NT2/D1 (cell line): ENCODE results near the gene CCDC160.
"Not testable (repeated sequence)": the region's sequence is repeated elsewhere in the genome, so short reads cannot be mapped to it uniquely, and the experiment has no call there.

Experiments
- DNase-seq: peaks from one replicate; pipeline ENCODE4 v3.0.0-alpha.2; 2011; ENCODE audit warnings: low read depth, low spot score
- H3K27me3 ChIP-seq: 2 replicates; pipeline ENCODE4 v1.6.0; 2011; ENCODE audit warnings: mild to moderate bottlenecking; ENCODE audit not compliant: insufficient read length, insufficient read depth
- H3K36me3 ChIP-seq: 2 replicates; pipeline ENCODE4 v1.6.1; 2011; ENCODE audit warnings: mild to moderate bottlenecking, low read length, mixed read lengths; ENCODE audit not compliant: insufficient read depth, insufficient read length
- H3K4me1 ChIP-seq: 2 replicates; pipeline ENCODE4 v1.5.1; 2011; ENCODE audit not compliant: insufficient read depth, insufficient read length
- H3K4me3 ChIP-seq: 2 replicates; pipeline ENCODE4 v1.5.1; 2011; ENCODE audit warnings: low read depth; ENCODE audit not compliant: insufficient read length
- H3K9ac ChIP-seq: 2 replicates; pipeline ENCODE4 v1.6.0; 2011; ENCODE audit warnings: low read depth; ENCODE audit not compliant: insufficient read length
- H3K9me3 ChIP-seq: 2 replicates; pipeline ENCODE4 v1.5.1; 2011; ENCODE audit warnings: mild to moderate bottlenecking, low read length; ENCODE audit not compliant: insufficient read depth
- SUZ12 ChIP-seq: IDR thresholded peaks from 2 replicates; pipeline ENCODE4 v1.6.1; 2011; ENCODE audit not compliant: insufficient read length, insufficient read depth; ENCODE audit errors: extremely low read depth
- YY1 ChIP-seq: IDR thresholded peaks from 2 replicates; pipeline ENCODE4 v1.6.1; 2011; ENCODE audit not compliant: insufficient read length, insufficient read depth
- ZNF274 ChIP-seq: IDR thresholded peaks from 2 replicates; pipeline ENCODE4 v1.6.1; 2011; ENCODE audit warnings: mild to moderate bottlenecking, low read depth, low read length

Gene CCDC160

GRCh38 chrX:134236626-134237614, at the start of gene CCDC160:
Gene CCDC160 (plus strand): TSS chrX:134237182. CDS start chrX:134244801, 7,619 bp downstream.
- Histone ChIP-seq H3K9ac (peak within 1 kb of the TSS; percentile 56), H3K4me1 (no peaks in the 10 kb centered on the region), H3K27me3 (no peaks in the 10 kb centered on the region), H3K36me3 (no peaks in the 10 kb centered on the region), H3K9me3 (no peaks in the 10 kb centered on the region), H3K4me3 (peak within 1 kb of the TSS; percentile 42)
- TF ChIP-seq ZNF274 (no peak), YY1 (no peak), SUZ12 (no peak)
- no peak for DNase-seq

GRCh38 chrX:134191281-134191680, 45.7 kb upstream of the CCDC160 start:
- Histone ChIP-seq H3K4me1 (no peaks in the 10 kb centered on the region), H3K4me3 (no peak overlapping the region), H3K27me3 (no peaks in the 10 kb centered on the region), H3K9me3 (no peaks in the 10 kb centered on the region), H3K9ac (no peak overlapping the region), H3K36me3 (no peaks in the 10 kb centered on the region)
- TF ChIP-seq SUZ12: no peak
- TF ChIP-seq ZNF274: no peak
- no peak for TF ChIP-seq YY1
- DNase-seq: no peak

- Histone ChIP-seq H3K9me3 (no peaks in the 10 kb centered on the region), H3K9ac (no peak overlapping the region), H3K4me3 (no peak overlapping the region), H3K4me1 (no peaks in the 10 kb centered on the region), H3K27me3 (no peaks in the 10 kb centered on the region), H3K36me3 (no peaks in the 10 kb centered on the region)
- no peak for DNase-seq
- no peak for TF ChIP-seq SUZ12
- TF ChIP-seq YY1: no peak
- no peak for TF ChIP-seq ZNF274
Observed at GRCh38 chrX:134194915-134195314, 42.1 kb upstream of the CCDC160 start.

- Histone ChIP-seq H3K9ac (no peak overlapping the region), H3K27me3 (no peaks in the 10 kb centered on the region), H3K9me3 (no peaks in the 10 kb centered on the region), H3K4me3 (no peak overlapping the region), H3K36me3 (no peaks in the 10 kb centered on the region), H3K4me1 (no peaks in the 10 kb centered on the region)
- DNase-seq: no peak
- TF ChIP-seq YY1: no peak
- no peak for TF ChIP-seq ZNF274
- TF ChIP-seq SUZ12: no peak
Observed at GRCh38 chrX:134202561-134202960, 34.4 kb upstream of the CCDC160 start.

GRCh38 chrX:134206221-134206620, 30.8 kb upstream of the CCDC160 start:
- Histone ChIP-seq H3K4me3 (no peak overlapping the region), H3K36me3 (no peaks in the 10 kb centered on the region), H3K4me1 (no peaks in the 10 kb centered on the region), H3K9me3 (no peaks in the 10 kb centered on the region), H3K9ac (no peak overlapping the region), H3K27me3 (no peaks in the 10 kb centered on the region)
- TF ChIP-seq YY1: no peak
- no peak for TF ChIP-seq SUZ12
- no peak for TF ChIP-seq ZNF274
- no peak for DNase-seq

GRCh38 chrX:134210465-134210864, 26.5 kb upstream of the CCDC160 start:
- no peaks in the 10 kb centered on the region for H3K27me3 ChIP-seq
- no peak for DNase-seq

GRCh38 chrX:134235236-134235635, 1.7 kb upstream of the CCDC160 start:
- Histone ChIP-seq H3K36me3 (no peaks in the 10 kb centered on the region), H3K4me1 (no peaks in the 10 kb centered on the region), H3K4me3 (no peak overlapping the region), H3K9me3 (no peaks in the 10 kb centered on the region), H3K27me3 (no peaks in the 10 kb centered on the region), H3K9ac (no peak overlapping the region)
- no peak for DNase-seq
- TF ChIP-seq YY1: no peak
- no peak for TF ChIP-seq ZNF274
- no peak for TF ChIP-seq SUZ12

More at GRCh38 chrX:134210465-134210864, 26.5 kb upstream of the CCDC160 start:
- Histone ChIP-seq H3K9me3 (no peaks in the 10 kb centered on the region), H3K36me3 (no peaks in the 10 kb centered on the region), H3K4me1 (no peaks in the 10 kb centered on the region), H3K9ac (no peak overlapping the region), H3K4me3 (no peak overlapping the region)
- TF ChIP-seq SUZ12: no peak
- TF ChIP-seq ZNF274: no peak
- TF ChIP-seq YY1: no peak

- H3K9me3 ChIP-seq, H3K4me3 ChIP-seq, H3K4me1 ChIP-seq, H3K9ac ChIP-seq, DNase-seq, H3K27me3 ChIP-seq, H3K36me3 ChIP-seq: not testable (repeated sequence)
Observed at GRCh38 chrX:134238144-134238543, 1.2 kb downstream of the CCDC160 start.
